ENCODE measurements around the gene RRBP1. TPM values are rescaled to one million over a fixed set of nuclear protein-coding genes. Genes with fewer than 3 reads are reported as not detected.

The RRBP1 gene
- total RNA-seq, 2 experiments from 2014 or later: 26.4 to 27.2 TPM

- intact Hi-C loops (cut with DNase I, micrococcal nuclease): no loop called here
- no peaks in the 10 kb centered on the region for H3K4me1 Mint-ChIP-seq (ENCODE audit: low read depth)
- TF ChIP-seq CTCF (IDR thresholded peaks at IDR 0.05): no peak
- H3K27me3 ChIP-seq (ENCODE audit: control insufficient read depth in 1 of 2, insufficient read depth in 2 of 2, low read length in 2 of 2): no peaks in the 10 kb centered on the region
- no peaks in the 10 kb centered on the region for H3K9me3 Mint-ChIP-seq
- H3K36me3 Mint-ChIP-seq (ENCODE audit: low read depth): peaks cover 10% of the 10 kb centered on the region
- no peak overlapping the region for H3K27ac Mint-ChIP-seq
- H3K36me3 ChIP-seq (ENCODE audit: insufficient read depth, low read length): peaks cover 20% of the 10 kb centered on the region
- CTCF ChIA-PET: interaction anchor here (1.0 kb wide), 1 partner anchor 137 kb away, joined by 3 read pairs; no protein-coding TSS in a partner anchor
- H3K4me3 Mint-ChIP-seq: no peak overlapping the region
- ATAC-seq (ENCODE audit: poor library complexity) (no peak), DNase-seq (no peak)
- H3K9me3 ChIP-seq (ENCODE audit: control insufficient read depth in 1 of 2, insufficient read depth in 1 of 2, low read length in 2 of 2): no peaks in the 10 kb centered on the region
- POLR2A ChIA-PET: no interaction called here
- H3K27ac ChIP-seq (ENCODE audit: low read depth in 1 of 2, low read length in 2 of 2): no peak overlapping the region
- H3K4me3 ChIP-seq (ENCODE audit: low read length): no peak overlapping the region
- H3K27me3 Mint-ChIP-seq: no peaks in the 10 kb centered on the region
- no peaks in the 10 kb centered on the region for H3K4me1 ChIP-seq (ENCODE audit: insufficient read depth, low read length)
These were observed 40.5 kb downstream of the RRBP1 start for GRCh38 chr20:17641520-17641964.

GRCh38 chr20:17640875-17641378 lies 41.1 kb downstream of the RRBP1 start:
- Mint-ChIP-seq H3K4me3 (no peak overlapping the region), H3K27ac (no peak overlapping the region), H3K36me3 (ENCODE audit: low read depth) (peaks cover 16% of the 10 kb centered on the region), H3K9me3 (no peaks in the 10 kb centered on the region), H3K27me3 (no peaks in the 10 kb centered on the region), H3K4me1 (ENCODE audit: low read depth) (no peaks in the 10 kb centered on the region)
- CTCF ChIA-PET: no interaction called here
- ATAC-seq (ENCODE audit: poor library complexity) (no peak), DNase-seq (no peak)
- no peaks in the 10 kb centered on the region for H3K4me1 ChIP-seq (ENCODE audit: insufficient read depth, low read length)
- H3K27me3 ChIP-seq (ENCODE audit: control insufficient read depth in 1 of 2, insufficient read depth in 2 of 2, low read length in 2 of 2): no peaks in the 10 kb centered on the region
- no peak overlapping the region for H3K27ac ChIP-seq (ENCODE audit: low read depth in 1 of 2, low read length in 2 of 2)
- intact Hi-C loops (cut with DNase I, micrococcal nuclease): no loop called here
- TF ChIP-seq CTCF (IDR thresholded peaks at IDR 0.05): no peak
- H3K36me3 ChIP-seq (ENCODE audit: insufficient read depth, low read length): peaks cover 25% of the 10 kb centered on the region
- no peaks in the 10 kb centered on the region for H3K9me3 ChIP-seq (ENCODE audit: control insufficient read depth in 1 of 2, insufficient read depth in 1 of 2, low read length in 2 of 2)
- POLR2A ChIA-PET: no interaction called here
- no peak overlapping the region for H3K4me3 ChIP-seq (ENCODE audit: low read length)

- ATAC-seq (ENCODE audit: poor library complexity) (no peak), DNase-seq (no peak)
- H3K27ac ChIP-seq (ENCODE audit: low read depth in 1 of 2, low read length in 2 of 2): no peak overlapping the region
- Mint-ChIP-seq H3K9me3 (no peaks in the 10 kb centered on the region), H3K27ac (no peak overlapping the region), H3K27me3 (no peaks in the 10 kb centered on the region), H3K36me3 (ENCODE audit: low read depth) (peaks cover 22% of the 10 kb centered on the region), H3K4me3 (no peak overlapping the region), H3K4me1 (ENCODE audit: low read depth) (no peaks in the 10 kb centered on the region)
- TF ChIP-seq CTCF (IDR thresholded peaks at IDR 0.05): no peak
- H3K36me3 ChIP-seq (ENCODE audit: insufficient read depth, low read length): peaks cover 31% of the 10 kb centered on the region
- no peaks in the 10 kb centered on the region for H3K9me3 ChIP-seq (ENCODE audit: control insufficient read depth in 1 of 2, insufficient read depth in 1 of 2, low read length in 2 of 2)
- intact Hi-C loops (cut with DNase I, micrococcal nuclease): no loop called here
- ChIA-PET CTCF (no interaction called here), POLR2A (no interaction called here)
- no peaks in the 10 kb centered on the region for H3K4me1 ChIP-seq (ENCODE audit: insufficient read depth, low read length)
- no peak overlapping the region for H3K4me3 ChIP-seq (ENCODE audit: low read length)
- no peaks in the 10 kb centered on the region for H3K27me3 ChIP-seq (ENCODE audit: control insufficient read depth in 1 of 2, insufficient read depth in 2 of 2, low read length in 2 of 2)
These were observed 41.7 kb downstream of the RRBP1 start for GRCh38 chr20:17640146-17640874.
